Ureter (tissue), 1 donor: Measurements from ENCODE around the gene DEGS2. TPM values are rescaled to one million over a fixed set of nuclear protein-coding genes. Genes with fewer than 3 reads are reported as not detected.

Source experiments
- DNase-seq: peaks from one replicate; pipeline ENCODE4 v3.0.0-alpha.2; 2020; ENCODE audit warnings: low spot score
- total RNA-seq: library from RNA; stranded (reverse); gene quantifications from one replicate; pipeline ENCODE4 v1.2.4, GENCODE V29; 2023
- donor health status: DM: yes; HTN: yes; CAD: no.

Gene DEGS2
- total RNA-seq, 1 donor from 2014 or later: 59.9 TPM

DNA sequence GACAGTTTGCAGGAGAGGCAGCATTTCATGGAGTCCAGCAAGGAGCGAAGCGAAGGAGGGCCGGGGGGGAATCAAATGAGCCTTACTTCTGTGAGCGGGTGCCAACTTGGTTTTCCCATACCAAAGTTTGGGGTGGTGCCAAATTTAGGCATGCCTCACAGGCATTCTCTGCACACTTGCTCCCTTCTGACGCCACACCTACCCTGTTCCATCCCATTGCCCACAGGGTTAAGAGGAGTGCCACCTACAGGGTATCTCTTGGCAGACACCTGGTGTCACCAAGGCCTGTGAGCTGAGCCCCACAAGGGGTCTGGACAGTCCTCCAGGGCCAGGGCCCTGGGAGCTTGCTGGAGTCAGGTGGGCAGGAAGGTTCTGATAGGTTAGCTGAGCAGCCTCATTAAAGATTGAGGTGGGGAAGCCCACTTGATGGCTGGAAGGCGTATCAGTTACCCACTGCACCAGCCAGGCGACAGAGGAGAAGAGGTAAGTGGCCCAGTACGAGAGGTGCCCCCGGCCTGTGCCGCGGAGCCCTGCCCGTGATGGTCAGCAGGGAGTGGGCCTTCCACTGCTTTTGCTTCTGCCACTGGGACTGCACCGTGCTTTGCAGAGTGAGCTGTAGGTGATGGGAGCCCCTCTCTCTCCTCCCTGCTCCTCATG, 45.2 kb downstream of the DEGS2 start:
- DNase-seq: no peak

DNA sequence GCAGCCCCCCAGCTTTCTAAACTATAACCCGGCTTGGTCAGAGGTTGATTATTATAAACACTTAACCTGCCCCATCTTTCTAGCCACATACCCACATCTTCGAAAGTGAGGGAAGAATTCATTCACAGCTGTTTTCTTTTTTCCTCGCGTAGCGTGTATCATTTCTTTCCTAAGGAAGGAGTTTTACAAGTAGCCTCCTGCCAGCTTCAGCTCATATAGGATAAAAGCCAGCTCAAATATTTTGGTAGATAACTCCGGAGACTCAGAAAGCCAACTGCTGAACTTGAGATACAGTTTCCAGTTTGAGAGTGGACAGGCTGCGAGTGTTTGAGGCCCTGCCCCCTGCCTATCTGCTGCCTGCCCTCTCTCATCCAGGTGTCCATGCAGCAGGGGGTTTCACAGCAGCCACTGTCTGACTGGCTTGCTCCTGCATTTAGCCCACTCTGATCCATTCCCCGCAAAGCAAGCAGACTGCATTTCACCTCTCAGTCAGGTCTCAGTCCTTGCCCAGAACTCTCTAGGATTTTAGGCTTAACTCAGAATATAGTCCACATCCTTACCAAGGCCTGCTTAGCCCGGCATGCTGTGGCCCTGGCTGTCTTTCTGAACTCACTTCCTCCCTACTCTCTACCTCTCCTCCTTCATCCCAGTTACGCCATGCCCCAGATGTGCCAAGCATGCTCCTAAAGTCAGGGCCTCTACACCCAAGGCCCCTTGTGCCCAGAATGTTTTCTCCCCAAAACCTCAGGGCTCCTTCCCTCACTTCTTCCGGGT, 47.3 kb downstream of the DEGS2 start:
- DNase-seq: no peak

DNA sequence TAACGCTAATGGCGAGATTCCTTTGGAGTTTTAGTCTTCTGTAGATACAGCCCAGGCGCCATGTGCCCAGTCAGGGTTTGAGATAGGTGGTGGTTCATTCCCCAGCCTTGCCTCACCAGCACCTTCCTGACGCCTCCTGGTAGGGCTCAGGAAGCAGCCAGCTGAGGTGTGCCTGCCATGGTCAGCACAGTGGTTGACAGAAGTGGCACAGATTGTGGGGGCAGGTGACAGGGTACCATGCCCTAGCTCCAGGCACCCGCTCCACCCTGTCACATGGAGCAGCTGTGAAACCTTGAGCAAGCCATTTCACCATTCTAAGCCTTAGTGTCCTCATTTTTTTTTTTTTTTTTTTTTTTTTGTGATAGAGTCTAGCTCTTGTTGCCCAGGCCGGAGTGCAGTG, 48.6 kb downstream of the DEGS2 start:
- DNase-seq: no peak

DNA sequence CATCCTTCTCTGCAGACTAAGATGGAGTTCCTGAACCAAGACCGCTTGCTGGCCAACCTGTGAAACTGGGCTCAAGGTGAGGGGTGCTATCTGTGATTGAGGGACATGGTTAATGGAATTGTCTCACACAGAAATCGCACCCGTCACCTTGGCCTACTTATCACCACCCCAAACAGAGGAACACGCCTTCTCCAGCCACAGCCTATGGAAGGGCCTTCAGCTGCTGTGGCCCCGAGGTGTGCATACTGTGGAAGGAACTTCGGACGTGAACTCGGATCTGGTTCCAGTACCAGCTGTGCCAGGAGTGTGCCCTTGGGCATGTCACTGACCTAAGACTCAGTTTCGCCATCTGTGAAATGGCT, 49.9 kb downstream of the DEGS2 start:
- DNase-seq: no peak

DNA sequence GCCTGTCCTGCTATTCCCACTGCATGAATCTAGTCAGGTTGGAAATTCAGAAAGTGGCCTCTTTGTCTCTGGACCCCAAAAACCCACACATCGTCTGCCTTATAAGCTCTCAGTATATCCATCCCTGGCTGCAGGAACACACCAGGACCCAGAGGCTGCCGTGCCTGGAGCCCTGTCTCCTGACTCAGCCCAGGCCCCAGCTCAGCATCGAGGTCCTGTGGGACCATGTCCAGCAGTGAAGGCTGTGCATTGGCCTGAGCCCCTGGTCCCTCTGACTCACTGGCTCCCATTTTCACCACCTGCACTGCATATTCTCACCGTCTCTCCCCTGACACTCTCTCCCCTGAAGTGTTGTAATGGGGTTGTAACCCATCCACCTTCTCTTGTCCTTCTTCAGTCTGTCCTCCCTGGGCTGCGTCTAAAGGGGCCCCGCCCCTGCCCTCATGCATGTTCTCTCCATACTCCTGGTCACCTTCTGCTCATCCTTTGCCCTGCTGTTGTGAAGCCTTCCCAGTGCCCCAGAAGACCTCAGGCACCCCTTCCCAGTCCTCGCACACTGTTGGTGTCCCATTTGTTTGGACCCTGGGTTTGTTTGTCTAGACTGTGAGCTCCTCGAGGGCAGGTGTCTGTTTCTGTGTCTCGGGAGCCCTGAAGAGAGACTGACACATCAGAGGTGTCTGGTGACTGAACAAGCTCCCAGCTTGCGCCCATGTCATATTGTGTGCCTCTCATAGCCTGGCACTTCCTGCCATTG, 50.4 kb downstream of the DEGS2 start:
- DNase-seq: no peak

- DNase-seq: peak; percentile 86
These were observed 51.2 kb downstream of the DEGS2 start for GRCh38 chr14:100108042-100108825.

DNA sequence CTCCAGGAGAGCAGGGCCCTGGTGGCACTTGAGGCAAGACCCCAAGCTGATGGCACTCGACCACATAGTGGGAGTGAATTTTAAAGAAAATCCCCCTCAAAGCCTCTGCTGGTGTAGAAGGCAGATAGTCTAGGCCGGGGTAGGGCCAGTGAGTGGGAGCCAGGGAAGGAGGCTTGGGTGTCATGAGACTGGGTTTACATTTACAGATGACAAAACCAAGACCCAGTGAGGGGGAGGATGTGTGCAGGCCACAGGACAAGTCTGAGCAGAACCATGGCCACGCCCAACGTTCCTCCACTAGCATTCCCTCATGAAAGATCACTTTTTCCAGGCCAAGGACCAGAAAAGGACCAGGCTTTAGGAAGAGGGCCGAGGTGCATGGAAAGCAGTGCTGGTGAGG, 52.2 kb downstream of the DEGS2 start:
- DNase-seq: peak; percentile 67

DNA sequence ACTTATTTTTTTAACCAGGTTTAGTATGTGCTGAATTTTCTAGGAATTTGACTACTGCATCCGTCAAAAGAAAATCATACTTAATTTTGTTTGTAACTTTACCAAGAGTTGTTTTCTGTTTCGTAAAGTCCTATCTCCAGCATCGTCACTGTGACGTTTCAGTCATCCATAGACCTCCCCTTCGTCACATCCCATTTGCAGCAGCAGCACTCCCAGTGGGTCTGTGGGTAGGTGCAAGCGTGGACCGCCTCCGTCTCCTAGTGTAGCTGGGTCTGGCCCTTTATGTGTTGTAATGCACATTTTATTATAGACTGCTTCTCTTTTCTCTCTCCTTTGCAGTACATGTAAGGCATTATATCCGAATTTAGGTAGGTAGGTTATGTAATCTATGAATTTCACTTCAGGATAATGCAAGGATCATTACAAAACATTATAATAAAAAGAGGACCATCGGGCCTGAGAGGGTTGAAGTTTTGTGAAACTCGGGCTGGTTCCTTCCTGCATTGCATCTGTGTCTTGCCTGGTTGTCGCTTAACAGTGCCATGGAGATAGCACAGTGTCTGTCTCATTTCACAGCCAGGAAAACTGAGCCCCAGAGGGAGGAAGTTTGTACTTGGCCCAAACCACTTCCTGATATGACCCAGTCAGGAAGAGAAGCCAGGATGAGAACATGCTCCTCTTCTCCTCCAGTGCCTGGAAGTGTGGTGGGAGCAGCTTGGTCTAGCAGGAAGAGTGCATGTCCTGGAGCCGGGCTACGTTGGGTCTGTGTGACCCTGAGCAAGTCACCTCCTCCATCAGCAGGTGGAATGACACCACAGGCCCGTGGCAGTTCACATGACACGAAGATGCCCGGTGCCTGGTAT, 53.0 kb downstream of the DEGS2 start:
- no peak for DNase-seq

GRCh38 chr14:100105357-100106169, 53.9 kb downstream of the DEGS2 start:
- DNase-seq: no peak

DNA sequence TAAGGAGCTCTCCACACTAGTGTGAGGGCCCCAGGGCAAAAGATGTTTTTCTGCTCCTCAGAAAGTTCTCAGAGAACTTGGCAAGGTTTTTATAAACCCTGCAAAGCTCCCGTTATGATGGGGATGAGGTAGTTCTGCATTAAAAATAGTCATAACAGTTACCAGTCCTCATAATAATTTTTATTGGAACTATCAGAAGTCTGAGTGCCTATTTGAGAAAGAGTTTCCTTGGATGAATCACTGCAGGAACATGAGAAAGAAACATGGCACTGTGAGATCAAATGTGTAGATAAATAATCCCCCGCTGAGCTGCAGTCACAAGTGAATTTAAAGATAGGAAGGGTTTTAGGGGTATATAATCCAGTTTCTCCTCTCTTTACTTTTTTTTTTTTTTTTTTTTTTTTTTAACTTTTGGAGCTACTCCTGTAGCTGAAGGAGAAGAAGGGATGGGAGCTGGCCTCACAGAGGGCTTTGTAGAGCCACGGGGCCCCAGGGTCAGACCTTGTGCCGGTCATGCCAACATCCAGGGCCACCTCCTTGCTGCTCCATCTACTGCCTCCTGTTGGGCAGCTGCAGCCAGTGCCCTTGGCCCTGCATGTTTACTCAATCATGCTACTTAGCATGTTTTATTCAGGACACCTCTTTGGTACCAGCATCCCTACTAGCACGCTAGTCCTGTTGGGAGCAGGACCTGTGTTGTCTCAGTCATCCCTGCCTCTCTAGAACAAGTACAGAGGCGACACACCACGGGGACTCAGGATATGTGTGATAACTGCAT, 54.7 kb downstream of the DEGS2 start:
- no peak for DNase-seq

DNA sequence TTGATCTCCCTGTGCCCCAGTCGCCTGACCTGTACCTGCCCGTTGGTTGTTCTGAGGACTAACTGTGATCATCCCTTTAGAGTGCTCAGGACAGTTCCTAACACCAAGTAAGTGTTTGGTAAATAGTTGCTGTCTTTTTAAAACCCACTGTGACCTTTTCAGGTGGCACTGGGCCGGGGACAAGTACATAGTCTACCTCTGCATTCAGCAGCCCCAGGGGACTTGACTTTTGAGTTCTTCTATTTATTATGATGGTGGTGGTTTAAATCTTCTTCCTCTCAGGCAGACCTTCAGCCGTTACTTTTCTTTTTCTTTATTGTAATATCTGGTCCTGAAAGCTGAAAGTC, 55.5 kb downstream of the DEGS2 start:
- DNase-seq: no peak

DNA sequence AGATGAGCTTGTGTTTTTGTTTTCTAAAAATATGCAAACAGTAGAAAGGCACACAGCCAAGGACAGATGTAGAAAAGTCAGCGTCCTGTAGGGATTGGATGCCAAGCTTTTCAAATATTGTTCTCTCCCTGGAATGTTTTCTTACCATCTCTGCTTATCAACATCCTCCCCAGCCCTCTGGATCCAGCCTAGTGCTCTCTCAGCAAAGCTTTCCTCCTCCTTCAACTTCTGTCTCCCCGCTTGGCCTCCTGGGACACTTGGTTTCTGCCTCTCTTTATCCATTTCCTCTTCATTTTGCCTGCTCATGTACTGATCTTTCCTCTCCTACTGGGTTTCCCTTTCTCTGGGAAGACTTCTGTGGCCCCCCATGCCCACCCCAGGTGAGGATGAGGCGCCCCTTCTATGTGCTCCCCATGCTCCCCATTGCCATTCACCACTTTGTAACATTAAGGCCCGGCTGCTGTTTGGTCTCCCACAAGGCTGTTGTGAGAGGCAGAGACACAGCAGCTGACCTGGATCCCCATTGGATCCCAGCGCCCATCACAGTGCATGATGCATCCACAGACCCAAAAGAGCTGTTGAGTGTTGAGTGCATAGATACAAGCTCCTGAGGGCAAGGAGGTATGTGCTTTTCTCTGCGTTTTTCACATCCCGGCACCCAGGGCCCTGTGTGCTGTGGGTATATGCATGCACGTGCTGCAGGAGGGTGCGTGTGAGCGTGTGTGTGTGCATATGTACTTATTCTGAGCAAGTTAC, 56.0 kb downstream of the DEGS2 start:
- no peak for DNase-seq

DNA sequence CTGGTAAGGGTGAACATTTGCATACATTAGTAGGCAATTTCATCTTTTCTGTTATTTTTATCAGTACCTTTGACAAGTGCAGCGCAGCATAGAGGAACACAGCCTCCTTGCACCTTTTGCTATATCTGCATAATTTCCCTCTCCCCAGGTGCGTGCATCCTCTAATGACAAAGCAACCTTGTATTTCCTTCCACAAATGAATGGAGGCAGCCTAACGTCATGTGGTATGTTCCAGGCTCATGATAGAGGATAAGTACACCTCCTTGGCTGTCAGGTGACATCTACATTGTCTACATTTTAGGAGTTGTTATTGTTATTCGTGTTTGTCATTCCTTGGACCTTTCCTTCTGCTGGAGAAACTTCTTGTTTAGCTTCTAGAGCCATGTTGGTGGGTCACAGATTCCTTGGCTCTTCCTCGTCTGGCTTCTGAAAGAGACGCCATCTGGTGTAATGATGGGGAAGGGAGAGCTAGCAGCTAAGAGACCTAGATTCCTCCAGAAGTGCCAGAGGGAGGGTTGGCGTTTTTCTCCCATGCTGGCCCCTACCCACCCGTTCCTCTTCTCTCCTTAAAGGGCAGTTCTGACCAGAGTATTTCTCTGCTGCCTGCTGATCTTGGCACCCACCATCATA, 57.2 kb downstream of the DEGS2 start:
- no peak for DNase-seq

DNA sequence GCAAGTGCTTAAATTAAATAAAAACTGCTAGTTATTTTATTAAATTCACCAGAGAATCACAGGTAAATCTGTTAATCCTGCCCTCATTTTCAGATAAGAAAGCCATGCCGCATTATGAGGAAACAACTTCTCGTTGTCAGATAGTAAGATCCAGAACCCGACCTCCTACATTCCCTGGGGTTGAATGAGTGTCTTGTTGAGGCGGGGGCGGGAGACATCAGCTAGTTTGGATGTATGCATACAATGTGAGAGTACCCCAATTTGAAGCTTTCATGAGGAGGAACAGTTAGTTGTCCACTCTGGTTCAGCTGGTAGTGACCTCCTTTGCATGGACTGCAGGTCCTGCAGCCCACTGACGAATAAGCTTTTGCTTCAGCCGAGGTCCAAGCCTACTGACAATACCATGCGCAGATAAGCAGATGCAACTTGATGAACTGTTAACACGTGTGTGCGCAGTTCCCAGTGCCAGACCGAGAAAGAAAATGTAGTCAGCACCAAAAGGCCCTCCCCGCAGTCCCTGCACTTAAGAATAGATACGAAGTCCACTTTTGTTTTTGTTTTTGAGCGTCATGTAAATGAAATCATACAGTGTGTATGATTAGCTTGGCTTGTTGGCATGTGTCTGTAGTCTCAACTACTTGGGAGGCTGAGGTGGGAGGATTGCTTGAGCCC, 59.3 kb downstream of the DEGS2 start:
- no peak for DNase-seq

- no peak for DNase-seq
These were observed 61.3 kb downstream of the DEGS2 start for GRCh38 chr14:100098171-100098570.

- no peak for DNase-seq
These were observed 62.8 kb downstream of the DEGS2 start for GRCh38 chr14:100096656-100097055.
